Body of pancreas (tissue), 4 donors: Measurements from ENCODE around the gene DSC1. TPM values are rescaled to one million over a fixed set of nuclear protein-coding genes. Genes with fewer than 3 reads are reported as not detected.
"Not testable (repeated sequence)": the region's sequence is repeated elsewhere in the genome, so short reads cannot be mapped to it uniquely, and the experiment has no call there.

Experiments
- ATAC-seq: fragments of 150-250 bp; one replicate; pipeline ENCODE4 v1.9.1; 2016
- DNase-seq, 4 donors: peaks; one replicate each; pipeline ENCODE4 v3.0.0-alpha.2; 2019
- H3K27ac ChIP-seq, 4 donors: fragments of 200-600 bp; sonication (generic); 1 replicate in 3 of 4; 2 replicates in 1 of 4; pipeline versions ENCODE4 v1.5.1 to v1.6.1; 2016 to 2019; ENCODE audit warnings: mild to moderate bottlenecking in 1 of 4, mixed read lengths in 1 of 4, moderate library complexity in 1 of 4
- H3K27me3 ChIP-seq, 2 donors: fragments of 200-600 bp; sonication (generic); one replicate each; pipeline ENCODE4 v1.6.0; 2016; ENCODE audit warnings: mild to moderate bottlenecking in 1 of 2
- H3K36me3 ChIP-seq, 2 donors: fragments of 200-600 bp; sonication (generic); replicated peaks in 1 of 2; 2 replicates each; pipeline ENCODE4 v1.5.1; 2016; ENCODE audit warnings: low read depth in 2 of 2; ENCODE audit not compliant: insufficient read depth in 1 of 2
- H3K4me1 ChIP-seq: fragments of 200-600 bp; sonication (generic); one replicate; pipeline ENCODE4 v1.6.0; 2016
- H3K4me3 ChIP-seq, 2 donors: fragments of 200-600 bp; sonication (generic); 1 replicate in 1 of 2; 2 replicates in 1 of 2; pipeline ENCODE4 v1.5.1; 2016 to 2019
- H3K9me3 ChIP-seq, 3 donors: fragments of 200-600 bp; sonication (generic); 1 replicate in 2 of 3; 2 replicates in 1 of 3; pipeline ENCODE4 v1.5.1; 2016
- CTCF ChIP-seq, 7 experiments: fragments of 450-650 bp in 4 of 7; fragments of 200-600 bp in 3 of 7; sonication (generic) in 3 of 7; IDR thresholded peaks; one replicate each; pipeline ENCODE4 v1.5.1; 2016 to 2019; ENCODE audit warnings: antibody characterized with exemption in 7 of 7
- POLR2A ChIP-seq, 3 donors: fragments of 450-650 bp; IDR thresholded peaks; one replicate each; pipeline ENCODE4 v1.6.1; 2016; ENCODE audit warnings: antibody characterized with exemption in 3 of 3, mild to moderate bottlenecking in 2 of 3
- WGBS, 2 donors: methylation state at CpG; one replicate each; pipeline ENCODE4 v1.1.5; 2017; 5-methylcytosine and 5-hydroxymethylcytosine counted together
- intact Hi-C: fragments of 100-400 bp; cut with DNase I; formaldehyde crosslinking; loops from one replicate; pipeline ENCODE4 v1.15.1; 2023
- total RNA-seq, 2 donors: library from RNA; depleted of rRNA; stranded (reverse); fragments of >200 nt; gene quantifications; one replicate each; pipeline ENCODE4 v1.1.0, GENCODE V29; 2016

The DSC1 gene
- total RNA-seq, 2 donors from 2014 or later, result not detected

GRCh38 chr18:31125878-31126277, 36.8 kb downstream of the DSC1 start:
- Histone ChIP-seq H3K4me1 (no peaks in the 10 kb centered on the region), H3K36me3 (no peaks in the 10 kb centered on the region), H3K27me3 (no peaks in the 10 kb centered on the region), H3K4me3 (no peak overlapping the region), H3K9me3 (no peaks in the 10 kb centered on the region), H3K27ac (no peak overlapping the region)
- intact Hi-C loops, result no loop called here
- WGBS, 2 donors, result 64 to 70% methylated on average over 1 of the region's 1 CpG
- DNase-seq, result no peak
- TF ChIP-seq CTCF (IDR thresholded peaks at IDR 0.05) (no peak), POLR2A (IDR thresholded peaks at IDR 0.05) (no peak)
- no peak for ATAC-seq

DNA sequence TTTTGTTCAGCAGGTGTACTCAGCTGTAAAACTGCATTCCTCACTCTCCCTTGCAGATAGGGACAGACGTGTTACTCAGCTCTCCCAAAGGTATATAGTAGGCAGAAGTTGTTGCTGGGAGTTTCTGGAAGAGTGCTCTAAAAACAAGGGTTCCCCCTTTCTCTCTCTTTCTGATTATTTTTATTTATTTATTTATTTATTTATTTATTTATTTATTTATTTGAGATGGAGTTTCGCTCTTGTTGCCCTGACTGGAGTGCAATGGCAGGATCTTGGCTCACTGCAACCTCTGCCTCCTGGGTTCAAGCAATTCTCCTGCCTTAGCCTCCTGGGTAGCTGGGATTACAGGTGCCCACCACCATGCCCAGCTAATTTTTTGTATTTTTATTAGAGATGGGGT, 39.5 kb downstream of the DSC1 start:
- H3K27me3 ChIP-seq, H3K4me1 ChIP-seq, H3K4me3 ChIP-seq, ATAC-seq, intact Hi-C loops, DNase-seq, H3K9me3 ChIP-seq, H3K36me3 ChIP-seq, H3K27ac ChIP-seq: not testable (repeated sequence)
- WGBS, 2 donors, result 48 to 56% methylated on average over 2 of the region's 2 CpGs

- WGBS, 2 donors, result 51 to 72% methylated on average over 2 of the region's 2 CpGs
Observed at GRCh38 chr18:31120594-31120993, 42.1 kb downstream of the DSC1 start.

DNA sequence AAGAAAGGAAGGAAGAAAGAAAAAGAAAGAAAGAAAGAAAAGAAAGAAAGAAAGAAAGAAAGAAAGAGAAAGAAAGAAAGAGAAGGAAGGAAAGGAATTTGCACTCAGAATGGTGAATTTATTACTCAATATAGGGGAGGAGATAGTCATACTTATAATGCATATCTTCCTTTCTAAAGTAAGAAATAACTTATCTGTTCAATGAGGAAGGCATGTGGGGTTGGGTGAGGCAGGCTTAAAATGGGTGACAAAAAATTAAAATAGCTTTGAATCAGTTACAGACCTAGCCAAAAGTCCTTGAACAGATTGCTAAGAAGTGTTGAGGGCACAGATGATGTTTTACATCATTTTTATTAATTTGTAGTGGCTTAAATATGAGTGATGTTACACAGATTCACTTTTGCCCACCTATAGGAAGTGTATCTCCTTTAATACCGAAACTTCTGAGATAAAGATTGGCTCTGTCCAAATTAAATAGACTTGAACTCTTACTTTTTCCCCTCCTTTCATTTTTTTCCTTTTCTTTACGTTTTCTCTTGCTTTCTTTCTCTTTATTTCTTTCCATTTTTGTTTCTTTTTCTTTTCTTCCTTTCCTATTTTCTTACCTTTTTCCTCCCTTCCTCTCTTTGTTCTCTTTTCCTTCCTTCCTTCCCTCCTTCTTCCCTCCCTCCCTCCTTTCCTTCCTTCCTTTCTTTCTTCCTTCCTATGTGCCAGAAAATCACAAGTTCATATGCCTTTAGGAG, 45.6 kb downstream of the DSC1 start:
- TF ChIP-seq CTCF (IDR thresholded peaks at IDR 0.05) (no peak), POLR2A (IDR thresholded peaks at IDR 0.05) (no peak)
- no peaks in the 10 kb centered on the region for H3K9me3 ChIP-seq
- H3K4me1 ChIP-seq, result no peaks in the 10 kb centered on the region
- no peak for ATAC-seq
- H3K27ac ChIP-seq, result no peak overlapping the region
- 57 to 75% methylated on average over 2 of the region's 2 CpGs for whole genome bisulfite sequencing, 2 donors
- intact Hi-C loops, result no loop called here
- H3K36me3 ChIP-seq, result no peaks in the 10 kb centered on the region
- DNase-seq, result no peak
- no peaks in the 10 kb centered on the region for H3K27me3 ChIP-seq
- no peak overlapping the region for H3K4me3 ChIP-seq

More at GRCh38 chr18:31120594-31120993, 42.1 kb downstream of the DSC1 start:
- DNase-seq (no peak), ATAC-seq (no peak)
- intact Hi-C loops, result no loop called here
- no peaks in the 10 kb centered on the region for H3K36me3 ChIP-seq
- no peak overlapping the region for H3K4me3 ChIP-seq
- no peaks in the 10 kb centered on the region for H3K9me3 ChIP-seq
- no peaks in the 10 kb centered on the region for H3K27me3 ChIP-seq
- no peaks in the 10 kb centered on the region for H3K4me1 ChIP-seq
- TF ChIP-seq CTCF (IDR thresholded peaks at IDR 0.05), result no peak
- TF ChIP-seq POLR2A (IDR thresholded peaks at IDR 0.05), result no peak
- no peak overlapping the region for H3K27ac ChIP-seq

DNA sequence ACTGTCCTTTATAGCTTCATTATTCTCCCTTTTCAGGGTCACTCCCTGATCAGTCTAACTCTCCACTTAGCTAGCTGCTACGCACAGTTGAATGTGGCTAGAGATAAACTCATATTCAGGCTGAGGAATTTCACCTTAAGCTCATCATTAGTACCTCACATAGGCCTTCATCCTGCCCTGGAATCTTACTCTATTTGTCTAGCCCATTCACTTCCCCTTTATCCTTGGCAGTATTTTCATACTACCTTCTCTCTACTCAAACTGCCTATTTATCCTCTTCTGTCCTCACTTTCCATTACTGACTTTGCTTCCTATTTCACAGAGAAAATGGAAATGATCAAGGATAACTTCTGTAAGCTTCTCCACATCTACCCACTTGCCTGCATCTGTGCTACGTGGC, 49.9 kb downstream of the DSC1 start:
- Histone ChIP-seq H3K4me3 (no peak overlapping the region), H3K9me3 (no peaks in the 10 kb centered on the region), H3K27ac (no peak overlapping the region), H3K4me1 (no peaks in the 10 kb centered on the region), H3K27me3 (no peaks in the 10 kb centered on the region), H3K36me3 (no peaks in the 10 kb centered on the region)
- ATAC-seq (no peak), DNase-seq (no peak)
- intact Hi-C loops, result no loop called here
- TF ChIP-seq CTCF (IDR thresholded peaks at IDR 0.05) (no peak), POLR2A (IDR thresholded peaks at IDR 0.05) (no peak)
- WGBS, 2 donors, result 86 to 93% methylated on average over 2 of the region's 2 CpGs
